ENCODE measurements around the gene TSNAX. TPM values are rescaled to one million over a fixed set of nuclear protein-coding genes. Genes with fewer than 3 reads are reported as not detected.

The TSNAX gene
- total and polyA plus RNA-seq, 4 donors, result 12.8 to 25.4 (median 19.6) TPM

DNA sequence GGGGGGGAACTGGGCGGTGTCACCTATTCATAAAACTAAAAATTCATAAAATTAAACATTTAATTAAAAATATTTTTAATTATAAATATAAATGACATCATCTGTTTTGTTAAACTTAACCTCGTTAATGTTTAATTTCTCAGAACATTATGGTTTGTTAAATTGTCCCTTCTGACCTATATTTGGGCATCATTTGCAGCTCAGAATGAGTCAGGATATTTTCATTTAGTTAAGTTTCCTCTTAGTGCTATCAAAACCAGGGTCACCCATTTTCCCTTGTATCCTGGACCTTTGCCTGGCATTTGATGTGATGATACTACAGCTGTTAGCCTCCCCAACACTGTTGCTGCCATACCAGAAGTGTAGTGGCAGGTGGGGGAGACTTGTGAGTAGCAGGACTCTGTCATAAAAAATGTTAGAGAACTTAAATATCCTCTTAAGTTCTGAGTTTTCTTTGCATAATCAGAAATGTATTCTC lies 30.3 kb downstream of the TSNAX start:
- H3K27me3 ChIP-seq (ENCODE audit: control insufficient read depth in 4 of 4, insufficient read depth in 4 of 4, low read length in 3 of 4), result no peaks in the 10 kb centered on the region
- DNase-seq (ENCODE audit: low spot score), result no peak
- WGBS, result 93% methylated on average over 2 of the region's 2 CpGs
- TF ChIP-seq EGR1 (IDR thresholded peaks at IDR 0.05; ENCODE audit: low read depth in 2 of 2), result no peak
- TF ChIP-seq SP1 (IDR thresholded peaks at IDR 0.05), result no peak
- TF ChIP-seq FOXA2 (IDR thresholded peaks at IDR 0.05), result no peak
- TF ChIP-seq, protein P1, sequence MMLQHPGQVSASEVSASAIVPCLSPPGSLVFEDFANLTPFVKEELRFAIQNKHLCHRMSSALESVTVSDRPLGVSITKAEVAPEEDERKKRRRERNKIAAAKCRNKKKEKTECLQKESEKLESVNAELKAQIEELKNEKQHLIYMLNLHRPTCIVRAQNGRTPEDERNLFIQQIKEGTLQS (IDR thresholded peaks at IDR 0.05), result no peak
- no peak for TF ChIP-seq HNF4G (IDR thresholded peaks at IDR 0.05)
- TF ChIP-seq, protein P2, sequence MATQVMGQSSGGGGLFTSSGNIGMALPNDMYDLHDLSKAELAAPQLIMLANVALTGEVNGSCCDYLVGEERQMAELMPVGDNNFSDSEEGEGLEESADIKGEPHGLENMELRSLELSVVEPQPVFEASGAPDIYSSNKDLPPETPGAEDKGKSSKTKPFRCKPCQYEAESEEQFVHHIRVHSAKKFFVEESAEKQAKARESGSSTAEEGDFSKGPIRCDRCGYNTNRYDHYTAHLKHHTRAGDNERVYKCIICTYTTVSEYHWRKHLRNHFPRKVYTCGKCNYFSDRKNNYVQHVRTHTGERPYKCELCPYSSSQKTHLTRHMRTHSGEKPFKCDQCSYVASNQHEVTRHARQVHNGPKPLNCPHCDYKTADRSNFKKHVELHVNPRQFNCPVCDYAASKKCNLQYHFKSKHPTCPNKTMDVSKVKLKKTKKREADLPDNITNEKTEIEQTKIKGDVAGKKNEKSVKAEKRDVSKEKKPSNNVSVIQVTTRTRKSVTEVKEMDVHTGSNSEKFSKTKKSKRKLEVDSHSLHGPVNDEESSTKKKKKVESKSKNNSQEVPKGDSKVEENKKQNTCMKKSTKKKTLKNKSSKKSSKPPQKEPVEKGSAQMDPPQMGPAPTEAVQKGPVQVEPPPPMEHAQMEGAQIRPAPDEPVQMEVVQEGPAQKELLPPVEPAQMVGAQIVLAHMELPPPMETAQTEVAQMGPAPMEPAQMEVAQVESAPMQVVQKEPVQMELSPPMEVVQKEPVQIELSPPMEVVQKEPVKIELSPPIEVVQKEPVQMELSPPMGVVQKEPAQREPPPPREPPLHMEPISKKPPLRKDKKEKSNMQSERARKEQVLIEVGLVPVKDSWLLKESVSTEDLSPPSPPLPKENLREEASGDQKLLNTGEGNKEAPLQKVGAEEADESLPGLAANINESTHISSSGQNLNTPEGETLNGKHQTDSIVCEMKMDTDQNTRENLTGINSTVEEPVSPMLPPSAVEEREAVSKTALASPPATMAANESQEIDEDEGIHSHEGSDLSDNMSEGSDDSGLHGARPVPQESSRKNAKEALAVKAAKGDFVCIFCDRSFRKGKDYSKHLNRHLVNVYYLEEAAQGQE (IDR thresholded peaks at IDR 0.05), result no peak
- no peak for TF ChIP-seq TAF1 (conservative IDR thresholded peaks at IDR 0.05)
- no peak for TF ChIP-seq JUND (IDR thresholded peaks at IDR 0.05)
- no peak for TF ChIP-seq HNF4A (conservative IDR thresholded peaks at IDR 0.05)
- no peak for TF ChIP-seq FOXA1 (IDR thresholded peaks at IDR 0.05)
- TF ChIP-seq, protein P3, sequence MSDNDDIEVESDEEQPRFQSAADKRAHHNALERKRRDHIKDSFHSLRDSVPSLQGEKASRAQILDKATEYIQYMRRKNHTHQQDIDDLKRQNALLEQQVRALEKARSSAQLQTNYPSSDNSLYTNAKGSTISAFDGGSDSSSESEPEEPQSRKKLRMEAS (IDR thresholded peaks at IDR 0.05), result no peak
- TF ChIP-seq RAD21 (IDR thresholded peaks at IDR 0.05), result no peak
- TF ChIP-seq YY1 (IDR thresholded peaks at IDR 0.05), result no peak
- TF ChIP-seq GABPA (IDR thresholded peaks at IDR 0.05 in 1 of 2, conservative IDR thresholded peaks at IDR 0.05 in 1 of 2), result no peak
- no peak overlapping the region for H3K4me3 ChIP-seq (ENCODE audit: low read depth in 1 of 3, low read length in 3 of 3)
- no peaks in the 10 kb centered on the region for H3K9me3 ChIP-seq (ENCODE audit: control insufficient read depth in 4 of 4, low read length in 3 of 4)
- H3K27ac ChIP-seq (ENCODE audit: low read depth in 1 of 2, low read length in 2 of 2), result no peak overlapping the region
- H3K4me1 ChIP-seq (ENCODE audit: control insufficient read depth in 4 of 4, insufficient read depth in 4 of 4, low read length in 3 of 4), result no peaks in the 10 kb centered on the region
- H3K9ac ChIP-seq (ENCODE audit: low read depth in 1 of 2, low read length in 2 of 2), result no peak overlapping the region
- peaks cover 0 to 11% (median 3%) of the 10 kb centered on the region in 4 donors for H3K36me3 ChIP-seq (ENCODE audit: control insufficient read depth in 4 of 4, insufficient read depth in 3 of 4, low read depth in 1 of 4, low read length in 3 of 4)

DNA sequence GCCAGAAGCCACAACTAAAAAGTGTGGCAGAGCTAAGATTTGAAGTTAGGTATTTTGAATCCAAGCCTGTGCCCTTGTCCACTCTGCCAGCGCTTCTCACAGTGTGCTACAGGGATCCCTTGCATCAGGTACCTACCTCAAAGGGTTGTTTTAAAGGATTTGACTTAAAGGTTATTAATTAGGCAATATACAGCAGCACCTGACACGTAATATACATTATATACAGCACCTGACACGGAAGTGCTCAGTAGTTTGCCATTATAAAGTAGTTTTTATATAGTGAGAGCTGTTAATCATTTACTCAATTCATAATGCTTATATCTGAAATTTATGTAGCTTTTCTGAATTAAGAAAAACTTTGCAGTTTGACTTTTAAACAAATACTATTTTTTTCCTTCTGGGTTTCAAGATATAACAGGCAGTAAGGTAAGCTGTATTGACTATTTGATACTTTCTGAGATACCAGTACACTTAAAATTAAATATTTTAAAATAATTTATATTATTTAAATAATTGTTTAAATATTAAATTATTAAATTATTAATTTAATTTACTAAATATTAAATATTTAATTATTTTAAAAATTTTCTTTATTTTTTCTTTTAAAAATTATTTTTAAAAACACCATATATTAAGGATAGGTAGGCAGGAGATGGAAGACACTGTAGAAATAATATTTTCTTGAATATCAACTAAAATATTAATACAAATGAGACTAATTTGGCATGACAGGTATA lies 33.3 kb downstream of the TSNAX start:
- TF ChIP-seq RAD21 (IDR thresholded peaks at IDR 0.05), result no peak
- TF ChIP-seq JUND (IDR thresholded peaks at IDR 0.05), result no peak
- TF ChIP-seq YY1 (IDR thresholded peaks at IDR 0.05), result no peak
- TF ChIP-seq FOXA2 (IDR thresholded peaks at IDR 0.05), result no peak
- TF ChIP-seq, protein P2 (IDR thresholded peaks at IDR 0.05), result no peak
- TF ChIP-seq GABPA (IDR thresholded peaks at IDR 0.05 in 1 of 2, conservative IDR thresholded peaks at IDR 0.05 in 1 of 2), result no peak
- no peak for TF ChIP-seq FOXA1 (IDR thresholded peaks at IDR 0.05)
- no peak for TF ChIP-seq HNF4G (IDR thresholded peaks at IDR 0.05)
- no peak for TF ChIP-seq EGR1 (IDR thresholded peaks at IDR 0.05; ENCODE audit: low read depth in 2 of 2)
- no peak for TF ChIP-seq TAF1 (conservative IDR thresholded peaks at IDR 0.05)
- no peak for TF ChIP-seq RXRA (IDR thresholded peaks at IDR 0.05)
- TF ChIP-seq, protein P4, sequence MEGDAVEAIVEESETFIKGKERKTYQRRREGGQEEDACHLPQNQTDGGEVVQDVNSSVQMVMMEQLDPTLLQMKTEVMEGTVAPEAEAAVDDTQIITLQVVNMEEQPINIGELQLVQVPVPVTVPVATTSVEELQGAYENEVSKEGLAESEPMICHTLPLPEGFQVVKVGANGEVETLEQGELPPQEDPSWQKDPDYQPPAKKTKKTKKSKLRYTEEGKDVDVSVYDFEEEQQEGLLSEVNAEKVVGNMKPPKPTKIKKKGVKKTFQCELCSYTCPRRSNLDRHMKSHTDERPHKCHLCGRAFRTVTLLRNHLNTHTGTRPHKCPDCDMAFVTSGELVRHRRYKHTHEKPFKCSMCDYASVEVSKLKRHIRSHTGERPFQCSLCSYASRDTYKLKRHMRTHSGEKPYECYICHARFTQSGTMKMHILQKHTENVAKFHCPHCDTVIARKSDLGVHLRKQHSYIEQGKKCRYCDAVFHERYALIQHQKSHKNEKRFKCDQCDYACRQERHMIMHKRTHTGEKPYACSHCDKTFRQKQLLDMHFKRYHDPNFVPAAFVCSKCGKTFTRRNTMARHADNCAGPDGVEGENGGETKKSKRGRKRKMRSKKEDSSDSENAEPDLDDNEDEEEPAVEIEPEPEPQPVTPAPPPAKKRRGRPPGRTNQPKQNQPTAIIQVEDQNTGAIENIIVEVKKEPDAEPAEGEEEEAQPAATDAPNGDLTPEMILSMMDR (IDR thresholded peaks at IDR 0.05; ENCODE audit: low read depth, low read length, missing input control), result no peak
- TF ChIP-seq, protein P1 (IDR thresholded peaks at IDR 0.05), result no peak
- Histone ChIP-seq H3K4me1 (ENCODE audit: control insufficient read depth in 4 of 4, insufficient read depth in 4 of 4, low read length in 3 of 4) (no peaks in the 10 kb centered on the region), H3K36me3 (ENCODE audit: control insufficient read depth in 4 of 4, insufficient read depth in 3 of 4, low read depth in 1 of 4, low read length in 3 of 4) (peaks cover 0 to 21% (median 7%) of the 10 kb centered on the region in 4 donors), H3K9me3 (ENCODE audit: control insufficient read depth in 4 of 4, low read length in 3 of 4) (no peaks in the 10 kb centered on the region), H3K27me3 (ENCODE audit: control insufficient read depth in 4 of 4, insufficient read depth in 4 of 4, low read length in 3 of 4) (no peaks in the 10 kb centered on the region), H3K27ac (ENCODE audit: low read depth in 1 of 2, low read length in 2 of 2) (no peak overlapping the region), H3K4me3 (ENCODE audit: low read depth in 1 of 3, low read length in 3 of 3) (no peak overlapping the region), H3K9ac (ENCODE audit: low read depth in 1 of 2, low read length in 2 of 2) (no peak overlapping the region)
- DNase-seq (ENCODE audit: low spot score), result no peak
- WGBS, result 93% methylated on average over 3 of the region's 3 CpGs

All from liver (tissue), 9 donors.